Measurements from ENCODE around the gene THOC2. TPM values are rescaled to one million over a fixed set of nuclear protein-coding genes. Genes with fewer than 3 reads are reported as not detected.

The THOC2 gene
- total RNA-seq, 2 donors from 2014 or later: 103 to 123 TPM

DNA sequence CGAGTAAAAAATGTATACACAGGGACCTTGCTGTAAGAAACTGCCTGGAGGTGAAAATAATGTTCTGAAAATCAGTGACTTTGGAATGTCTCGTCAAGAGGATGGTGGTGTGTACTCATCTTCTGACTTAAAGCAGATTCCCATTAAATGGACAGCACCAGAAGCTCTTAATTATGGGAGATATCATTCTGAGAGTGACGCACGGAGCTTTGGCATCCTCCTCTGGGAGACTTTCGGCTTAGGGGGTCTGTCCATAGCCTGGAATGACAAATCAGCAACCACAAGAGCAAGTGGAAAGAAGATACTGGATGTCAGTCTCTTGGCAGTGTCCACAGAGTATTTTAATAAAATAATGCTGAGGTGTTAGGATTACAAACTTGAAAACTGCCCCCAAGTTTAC, 129.4 kb downstream of the THOC2 start:
- H3K27me3 ChIP-seq (replicated peaks; ENCODE audit: insufficient read depth): no peaks in the 10 kb centered on the region
- H3K4me1 ChIP-seq (ENCODE audit: control insufficient read depth in 1 of 2, low read depth in 2 of 2): no peaks in the 10 kb centered on the region
- H3K27ac ChIP-seq: no peak overlapping the region
- H3K36me3 ChIP-seq: no peaks in the 10 kb centered on the region
- DNase-seq (ENCODE audit: low spot score) (no peak), ATAC-seq (ENCODE audit: insufficient number of reproducible peaks, low FRiP score, low read depth) (no peak)
- no peaks in the 10 kb centered on the region for H3K9me3 ChIP-seq
- no peak overlapping the region for H3K4me3 ChIP-seq
- TF ChIP-seq, protein P1, sequence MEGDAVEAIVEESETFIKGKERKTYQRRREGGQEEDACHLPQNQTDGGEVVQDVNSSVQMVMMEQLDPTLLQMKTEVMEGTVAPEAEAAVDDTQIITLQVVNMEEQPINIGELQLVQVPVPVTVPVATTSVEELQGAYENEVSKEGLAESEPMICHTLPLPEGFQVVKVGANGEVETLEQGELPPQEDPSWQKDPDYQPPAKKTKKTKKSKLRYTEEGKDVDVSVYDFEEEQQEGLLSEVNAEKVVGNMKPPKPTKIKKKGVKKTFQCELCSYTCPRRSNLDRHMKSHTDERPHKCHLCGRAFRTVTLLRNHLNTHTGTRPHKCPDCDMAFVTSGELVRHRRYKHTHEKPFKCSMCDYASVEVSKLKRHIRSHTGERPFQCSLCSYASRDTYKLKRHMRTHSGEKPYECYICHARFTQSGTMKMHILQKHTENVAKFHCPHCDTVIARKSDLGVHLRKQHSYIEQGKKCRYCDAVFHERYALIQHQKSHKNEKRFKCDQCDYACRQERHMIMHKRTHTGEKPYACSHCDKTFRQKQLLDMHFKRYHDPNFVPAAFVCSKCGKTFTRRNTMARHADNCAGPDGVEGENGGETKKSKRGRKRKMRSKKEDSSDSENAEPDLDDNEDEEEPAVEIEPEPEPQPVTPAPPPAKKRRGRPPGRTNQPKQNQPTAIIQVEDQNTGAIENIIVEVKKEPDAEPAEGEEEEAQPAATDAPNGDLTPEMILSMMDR (IDR thresholded peaks at IDR 0.05): no peak

DNA sequence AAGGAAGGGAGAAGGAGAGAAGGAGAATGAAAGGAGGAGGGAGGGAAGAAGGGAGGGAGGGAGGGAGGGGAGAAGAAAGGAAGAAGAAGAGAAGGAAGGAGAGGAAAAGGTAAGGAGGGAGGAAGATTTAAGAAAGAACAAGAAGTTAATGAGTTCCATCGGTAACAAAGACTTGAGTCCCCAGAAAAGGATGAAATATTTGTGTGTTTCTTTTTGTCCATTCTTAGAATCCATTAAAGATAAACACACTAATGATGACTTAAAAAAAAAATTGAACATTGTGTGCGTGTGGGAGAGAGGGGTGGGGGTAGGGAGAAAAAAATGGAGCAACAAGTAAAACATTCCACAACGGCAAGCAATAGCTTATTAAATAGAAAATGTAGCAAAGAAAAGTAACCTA, 131.4 kb downstream of the THOC2 start:
- no peaks in the 10 kb centered on the region for H3K27me3 ChIP-seq (replicated peaks; ENCODE audit: insufficient read depth)
- H3K9me3 ChIP-seq: no peaks in the 10 kb centered on the region
- no peak overlapping the region for H3K27ac ChIP-seq
- ATAC-seq (ENCODE audit: insufficient number of reproducible peaks, low FRiP score, low read depth) (no peak), DNase-seq (ENCODE audit: low spot score) (no peak)
- TF ChIP-seq, protein P1 (IDR thresholded peaks at IDR 0.05): no peak
- no peaks in the 10 kb centered on the region for H3K36me3 ChIP-seq
- H3K4me3 ChIP-seq: no peak overlapping the region
- H3K4me1 ChIP-seq (ENCODE audit: control insufficient read depth in 1 of 2, low read depth in 2 of 2): no peaks in the 10 kb centered on the region

DNA sequence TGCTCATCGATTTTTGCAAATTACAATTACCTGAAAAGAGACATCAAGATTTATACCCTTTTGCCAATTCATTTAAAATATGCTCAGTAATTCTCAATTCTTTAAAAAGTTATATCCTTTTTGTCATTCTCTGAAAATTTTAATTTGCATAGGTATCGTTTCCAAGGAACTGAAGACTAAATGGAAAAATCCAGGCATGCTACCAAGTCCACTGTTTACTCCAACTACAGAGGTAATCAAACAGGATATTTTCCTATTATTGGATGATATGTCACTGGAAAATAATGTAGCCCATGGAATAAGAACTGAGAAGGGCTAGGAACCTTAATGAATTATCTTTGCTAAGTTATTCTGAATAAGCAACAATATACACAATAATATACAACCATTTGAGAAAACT, 132.7 kb downstream of the THOC2 start:
- TF ChIP-seq, protein P1 (IDR thresholded peaks at IDR 0.05): no peak
- Histone ChIP-seq H3K4me3 (no peak overlapping the region), H3K36me3 (no peaks in the 10 kb centered on the region), H3K27me3 (replicated peaks; ENCODE audit: insufficient read depth) (no peaks in the 10 kb centered on the region), H3K4me1 (ENCODE audit: control insufficient read depth in 1 of 2, low read depth in 2 of 2) (peaks cover 0 to 3% of the 10 kb centered on the region in 2 donors), H3K9me3 (no peaks in the 10 kb centered on the region), H3K27ac (no peak overlapping the region)
- ATAC-seq (ENCODE audit: insufficient number of reproducible peaks, low FRiP score, low read depth) (no peak), DNase-seq (ENCODE audit: low spot score) (no peak)

DNA sequence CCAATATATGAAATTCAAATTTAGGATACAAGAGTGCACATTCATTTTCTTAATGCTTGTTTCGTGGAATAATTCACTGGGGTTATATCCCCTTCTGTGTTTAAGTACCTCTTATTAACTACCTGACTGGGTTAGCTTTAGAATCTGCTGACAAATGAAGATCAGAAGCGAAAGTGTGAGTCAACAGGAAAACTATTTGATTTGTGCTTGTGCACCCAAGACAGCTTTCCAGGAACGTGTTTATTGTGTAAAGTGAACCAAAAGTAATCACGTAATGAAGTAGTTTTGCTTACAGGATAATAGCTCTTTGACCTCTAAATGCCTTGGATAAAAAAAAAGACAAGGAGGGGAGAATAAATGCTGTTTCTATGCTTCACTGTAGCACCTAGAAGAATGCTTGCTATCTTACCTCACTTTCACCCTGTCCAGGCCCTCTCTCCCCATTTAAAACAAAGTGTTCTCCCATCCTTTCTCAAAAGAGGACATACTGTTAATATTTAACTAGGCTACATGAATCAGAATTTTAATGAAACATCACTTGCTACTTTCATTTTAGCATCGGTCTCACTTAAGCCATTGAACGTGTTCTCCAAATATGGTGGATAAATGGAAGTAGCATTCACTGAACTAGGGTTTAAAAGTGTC, 141.9 kb downstream of the THOC2 start:
- TF ChIP-seq, protein P1 (IDR thresholded peaks at IDR 0.05): no peak
- H3K4me1 ChIP-seq (ENCODE audit: control insufficient read depth in 1 of 2, low read depth in 2 of 2): peaks cover 0 to 20% of the 10 kb centered on the region in 2 donors
- no peak overlapping the region for H3K27ac ChIP-seq
- H3K27me3 ChIP-seq (replicated peaks; ENCODE audit: insufficient read depth): no peaks in the 10 kb centered on the region
- H3K36me3 ChIP-seq: no peaks in the 10 kb centered on the region
- no peaks in the 10 kb centered on the region for H3K9me3 ChIP-seq
- no peak for DNase-seq (ENCODE audit: low spot score)
- H3K4me3 ChIP-seq: no peak overlapping the region
- no peak for ATAC-seq (ENCODE audit: insufficient number of reproducible peaks, low FRiP score, low read depth)

DNA sequence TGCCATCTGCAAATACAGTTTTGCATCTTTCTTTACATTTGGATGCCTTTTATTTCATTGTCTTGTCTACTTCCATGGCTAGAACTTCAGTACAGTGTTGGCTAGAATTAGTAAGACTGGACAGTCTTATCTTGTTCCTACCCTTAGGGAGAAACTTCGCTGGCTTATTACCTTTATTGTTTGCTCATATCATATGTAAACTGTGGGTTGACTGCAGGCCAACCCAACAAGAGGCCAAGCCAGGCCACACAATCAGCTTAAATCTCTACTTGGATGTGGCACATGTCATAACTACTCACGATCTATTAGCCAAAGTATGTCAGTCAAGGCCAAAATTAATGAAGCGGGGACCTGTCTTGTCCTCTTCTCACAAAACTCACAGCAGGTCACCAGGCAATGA, 144.1 kb downstream of the THOC2 start:
- Histone ChIP-seq H3K27ac (no peak overlapping the region), H3K4me3 (no peak overlapping the region), H3K9me3 (no peaks in the 10 kb centered on the region), H3K36me3 (no peaks in the 10 kb centered on the region), H3K4me1 (ENCODE audit: control insufficient read depth in 1 of 2, low read depth in 2 of 2) (peaks cover 0 to 11% of the 10 kb centered on the region in 2 donors), H3K27me3 (replicated peaks; ENCODE audit: insufficient read depth) (no peaks in the 10 kb centered on the region)
- DNase-seq (ENCODE audit: low spot score) (no peak), ATAC-seq (ENCODE audit: insufficient number of reproducible peaks, low FRiP score, low read depth) (no peak)
- TF ChIP-seq, protein P1 (IDR thresholded peaks at IDR 0.05): no peak

Data from thoracic aorta (tissue), 2 donors.